Mesenchymal stem cell (in vitro differentiated cells and primary cell): ENCODE results near the gene PRRC2C.

Experiments
- DNase-seq: peaks from one replicate; pipeline ENCODE4 v3.0.0-alpha.2; 2013
- H2AFZ ChIP-seq: one replicate; pipeline ENCODE4 v1.6.1; 2013; ENCODE audit warnings: low read depth, mild to moderate bottlenecking, control low read depth, inconsistent platforms, low read length, moderate library complexity
- H2AK5ac ChIP-seq: 2 replicates; pipeline ENCODE4 v1.6.1; 2013; ENCODE audit warnings: low read length, moderate library complexity, mild to moderate bottlenecking, inconsistent platforms; ENCODE audit not compliant: severe bottlenecking
- H2BK120ac ChIP-seq: one replicate; pipeline ENCODE4 v1.6.1; 2013; ENCODE audit warnings: low read depth, mild to moderate bottlenecking, inconsistent platforms, low read length, moderate library complexity
- H2BK12ac ChIP-seq, 2 experiments: one replicate each; pipeline ENCODE4 v1.6.1; 2013; ENCODE audit warnings: inconsistent platforms in 2 of 2, low read length in 2 of 2, mild to moderate bottlenecking in 2 of 2, moderate library complexity in 2 of 2, control low read depth in 1 of 2
- H2BK15ac ChIP-seq: one replicate; pipeline ENCODE4 v1.6.1; 2013; ENCODE audit warnings: mild to moderate bottlenecking, low read depth, inconsistent platforms; ENCODE audit not compliant: poor library complexity, severe bottlenecking
- H2BK5ac ChIP-seq: 2 replicates; pipeline ENCODE4 v1.6.1; 2013; ENCODE audit warnings: low read depth, mild to moderate bottlenecking, low read length, control low read depth, inconsistent platforms; ENCODE audit not compliant: poor library complexity, severe bottlenecking
- H3K14ac ChIP-seq, 2 experiments: one replicate each; pipeline ENCODE4 v1.6.1; 2013; ENCODE audit warnings: inconsistent platforms in 2 of 2, low read length in 2 of 2, control low read depth in 1 of 2, mild to moderate bottlenecking in 1 of 2, moderate library complexity in 1 of 2
- H3K18ac ChIP-seq, 2 experiments: one replicate each; pipeline ENCODE4 v1.6.1; 2013; ENCODE audit warnings: inconsistent platforms in 2 of 2, low read length in 2 of 2, control low read depth in 1 of 2, low read depth in 1 of 2, mild to moderate bottlenecking in 1 of 2
- H3K23ac ChIP-seq, 2 experiments: one replicate each; pipeline ENCODE4 v1.6.1; 2013; ENCODE audit warnings: inconsistent platforms in 2 of 2, low read length in 2 of 2, mild to moderate bottlenecking in 2 of 2, moderate library complexity in 2 of 2, control low read depth in 1 of 2
- H3K27ac ChIP-seq: 2 replicates; pipeline ENCODE4 v1.5.1; 2013; ENCODE audit warnings: mild to moderate bottlenecking, moderate library complexity, low read length, control low read depth, inconsistent platforms; ENCODE audit not compliant: poor library complexity, severe bottlenecking
- H3K27me3 ChIP-seq, 2 experiments: 2 replicates each; pipeline versions ENCODE4 v1.6.1 to v1.7.0; 2013; ENCODE audit warnings: low read length in 2 of 2, mild to moderate bottlenecking in 2 of 2, moderate library complexity in 2 of 2, control low read depth in 1 of 2, inconsistent platforms in 1 of 2; ENCODE audit not compliant: control insufficient read depth in 1 of 2, insufficient read depth in 1 of 2
- H3K36me3 ChIP-seq, 2 experiments: 2 replicates each; pipeline versions ENCODE4 v1.6.1 to v1.7.0; 2013; ENCODE audit warnings: low read length in 2 of 2, control low read depth in 1 of 2, inconsistent platforms in 1 of 2, low read depth in 1 of 2, mild to moderate bottlenecking in 1 of 2; ENCODE audit not compliant: insufficient read depth in 2 of 2, control insufficient read depth in 1 of 2
- H3K4ac ChIP-seq, 2 experiments: one replicate each; pipeline ENCODE4 v1.6.1; 2013; ENCODE audit warnings: inconsistent platforms in 2 of 2, low read length in 2 of 2, mild to moderate bottlenecking in 2 of 2, moderate library complexity in 2 of 2, control low read depth in 1 of 2, low read depth in 1 of 2
- H3K4me1 ChIP-seq: 2 replicates; pipeline ENCODE4 v1.6.1; 2013; ENCODE audit warnings: low read depth, low read length, control low read depth; ENCODE audit not compliant: control insufficient read depth, insufficient read depth
- H3K4me2 ChIP-seq: 2 replicates; pipeline ENCODE4 v1.6.1; 2013; ENCODE audit warnings: low read length, mild to moderate bottlenecking, inconsistent platforms; ENCODE audit not compliant: poor library complexity, severe bottlenecking
- H3K4me3 ChIP-seq, 2 experiments: 2 replicates each; pipeline versions ENCODE4 v1.5.1 to v1.7.0; 2013; ENCODE audit warnings: low read length in 2 of 2, mild to moderate bottlenecking in 2 of 2, control low read depth in 1 of 2, low read depth in 1 of 2; ENCODE audit not compliant: insufficient read depth in 1 of 2
- H3K79me1 ChIP-seq: replicated peaks from 2 replicates; pipeline ENCODE4 v1.6.1; 2013; ENCODE audit warnings: mild to moderate bottlenecking, control low read depth, low read length, inconsistent platforms; ENCODE audit not compliant: poor library complexity, severe bottlenecking
- H3K9ac ChIP-seq: 2 replicates; pipeline ENCODE4 v1.7.0; 2013; ENCODE audit warnings: mild to moderate bottlenecking, low read length, moderate library complexity
- H3K9me3 ChIP-seq: 2 replicates; pipeline ENCODE4 v1.7.0; 2013; ENCODE audit warnings: mild to moderate bottlenecking, low read length; ENCODE audit not compliant: control insufficient read depth
- H4K8ac ChIP-seq: one replicate; pipeline ENCODE4 v1.6.1; 2013; ENCODE audit warnings: inconsistent platforms, mild to moderate bottlenecking, low read length, moderate library complexity
- H4K91ac ChIP-seq: one replicate; pipeline ENCODE4 v1.6.1; 2013; ENCODE audit warnings: mild to moderate bottlenecking, low read length, inconsistent platforms
- whole genome bisulfite sequencing: methylation state at CpG from one replicate; pipeline ENCODE4 v1.1.7; 2013; ENCODE audit warnings: mixed read lengths; 5-methylcytosine and 5-hydroxymethylcytosine counted together

PRRC2C gene

GRCh38 chr1:171515299-171515698 is 30.0 kb downstream of the PRRC2C start:
- H3K4me3 ChIP-seq: no peak overlapping the region
- H3K27me3 ChIP-seq: no peaks in the 10 kb centered on the region
- no peak overlapping the region for H2BK12ac ChIP-seq
- peaks cover 15 to 73% of the 10 kb centered on the region in 2 experiments for H3K36me3 ChIP-seq
- no peak overlapping the region for H3K23ac ChIP-seq
- no peak overlapping the region for H2AFZ ChIP-seq
- H3K4me1 ChIP-seq: no peaks in the 10 kb centered on the region
- no peak overlapping the region for H3K18ac ChIP-seq
- H4K8ac ChIP-seq: no peak overlapping the region
- no peak overlapping the region for H2AK5ac ChIP-seq
- H4K91ac ChIP-seq: no peak overlapping the region
- H3K27ac ChIP-seq: no peak overlapping the region
- H2BK5ac ChIP-seq: no peak overlapping the region
- H3K4ac ChIP-seq: no peak overlapping the region
- WGBS: 100% methylated on average over 1 of the region's 1 CpG
- H3K9me3 ChIP-seq: no peaks in the 10 kb centered on the region
- no peak for DNase-seq
- H3K4me2 ChIP-seq: no peak overlapping the region
- no peak overlapping the region for H2BK120ac ChIP-seq
- peaks cover 9% of the 10 kb centered on the region for H3K79me1 ChIP-seq
- H2BK15ac ChIP-seq: no peak overlapping the region
- H3K14ac ChIP-seq: no peak overlapping the region
- H3K9ac ChIP-seq: no peak overlapping the region

DNA sequence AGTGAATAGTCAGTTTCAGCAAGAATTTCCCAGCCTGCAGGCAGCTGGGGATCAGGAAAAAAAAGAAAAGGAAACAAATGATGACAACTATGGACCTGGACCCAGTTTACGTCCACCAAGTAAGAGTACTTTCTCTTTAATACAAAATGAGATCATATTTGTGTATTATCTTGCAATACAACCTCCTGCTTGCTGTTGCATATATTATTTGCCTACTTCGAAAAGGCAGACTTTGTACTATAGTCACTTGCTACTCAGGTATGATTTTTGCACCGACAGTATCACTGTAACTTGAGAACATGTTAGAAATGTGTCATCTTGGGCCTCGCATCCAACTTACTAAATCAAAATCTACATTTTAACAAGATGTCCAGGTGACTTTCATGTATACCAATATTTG is 30.4 kb downstream of the PRRC2C start:
- no peak overlapping the region for H3K9ac ChIP-seq
- peaks cover 9% of the 10 kb centered on the region for H3K79me1 ChIP-seq
- H3K27me3 ChIP-seq: no peaks in the 10 kb centered on the region
- no peak for DNase-seq
- H2BK5ac ChIP-seq: no peak overlapping the region
- no peaks in the 10 kb centered on the region for H3K9me3 ChIP-seq
- no peak overlapping the region for H2AFZ ChIP-seq
- no peak overlapping the region for H4K91ac ChIP-seq
- H3K4me2 ChIP-seq: no peak overlapping the region
- no peak overlapping the region for H3K23ac ChIP-seq
- no peak overlapping the region for H3K18ac ChIP-seq
- H3K4me3 ChIP-seq: no peak overlapping the region
- 100% methylated on average over 2 of the region's 4 CpGs for WGBS
- no peak overlapping the region for H3K27ac ChIP-seq
- no peak overlapping the region for H2BK15ac ChIP-seq
- H3K36me3 ChIP-seq: peaks cover 16 to 77% of the 10 kb centered on the region in 2 experiments
- H3K14ac ChIP-seq: no peak overlapping the region
- no peak overlapping the region for H2AK5ac ChIP-seq
- no peak overlapping the region for H2BK12ac ChIP-seq
- H4K8ac ChIP-seq: no peak overlapping the region
- no peaks in the 10 kb centered on the region for H3K4me1 ChIP-seq
- H3K4ac ChIP-seq: no peak overlapping the region
- H2BK120ac ChIP-seq: no peak overlapping the region

DNA sequence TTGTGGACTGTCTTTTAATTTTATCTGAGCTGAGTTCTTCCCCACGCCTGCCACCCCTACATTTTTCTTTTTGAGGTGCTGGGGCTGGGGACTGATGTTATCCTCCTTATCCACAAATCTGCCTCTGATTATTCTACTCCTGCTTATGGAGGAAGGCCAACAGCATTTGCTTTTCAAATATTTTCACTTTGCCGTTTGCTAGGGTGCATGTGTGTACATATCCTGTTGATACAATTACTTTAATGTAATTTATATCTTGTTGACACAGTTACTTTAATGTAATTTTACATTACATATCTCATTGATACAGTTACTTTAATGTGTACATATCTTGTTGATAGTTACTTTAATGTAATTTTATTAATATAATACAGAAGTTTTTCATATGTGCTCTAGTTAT is 36.2 kb downstream of the PRRC2C start:
- no peak overlapping the region for H3K4me3 ChIP-seq
- no peaks in the 10 kb centered on the region for H3K27me3 ChIP-seq
- no peak overlapping the region for H3K4ac ChIP-seq

GRCh38 chr1:171530676-171531075 is 45.3 kb downstream of the PRRC2C start:
- no peak overlapping the region for H3K4ac ChIP-seq
- H2BK12ac ChIP-seq: no peak overlapping the region
- H2BK15ac ChIP-seq: no peak overlapping the region
- no peak overlapping the region for H3K27ac ChIP-seq
- no peaks in the 10 kb centered on the region for H3K9me3 ChIP-seq
- H3K36me3 ChIP-seq: peaks cover 26 to 93% of the 10 kb centered on the region in 2 experiments
- no peak overlapping the region for H3K4me2 ChIP-seq
- no peak overlapping the region for H2BK120ac ChIP-seq
- no peak overlapping the region for H4K8ac ChIP-seq
- H3K27me3 ChIP-seq: no peaks in the 10 kb centered on the region
- 71% methylated on average over 3 of the region's 3 CpGs for WGBS
- no peak overlapping the region for H2AFZ ChIP-seq
- no peak overlapping the region for H2BK5ac ChIP-seq
- H3K4me1 ChIP-seq: no peaks in the 10 kb centered on the region
- no peak overlapping the region for H3K9ac ChIP-seq
- H2AK5ac ChIP-seq: no peak overlapping the region
- peaks cover 25% of the 10 kb centered on the region for H3K79me1 ChIP-seq
- no peak overlapping the region for H3K14ac ChIP-seq
- H3K4me3 ChIP-seq: no peak overlapping the region
- no peak for DNase-seq
- H3K18ac ChIP-seq: no peak overlapping the region
- H4K91ac ChIP-seq: no peak overlapping the region
- no peak overlapping the region for H3K23ac ChIP-seq

More for the DNA sequence above, 36.2 kb downstream of the PRRC2C start:
- Histone ChIP-seq H2AFZ (no peak overlapping the region), H3K9me3 (no peaks in the 10 kb centered on the region), H3K9ac (no peak overlapping the region), H3K4me2 (no peak overlapping the region), H2BK5ac (no peak overlapping the region), H4K8ac (no peak overlapping the region), H3K23ac (no peak overlapping the region), H3K27ac (no peak overlapping the region), H2AK5ac (no peak overlapping the region), H3K14ac (no peak overlapping the region), H2BK15ac (no peak overlapping the region), H3K79me1 (peaks cover 12% of the 10 kb centered on the region), H2BK12ac (no peak overlapping the region), H3K4me1 (no peaks in the 10 kb centered on the region), H2BK120ac (no peak overlapping the region), H3K18ac (no peak overlapping the region), H3K36me3 (peaks cover 25 to 95% of the 10 kb centered on the region in 2 experiments), H4K91ac (no peak overlapping the region)
- 100% methylated on average over 1 of the region's 2 CpGs for WGBS
- no peak for DNase-seq
